HG02852 (cell line): ENCODE measurements around the gene SHROOM3.

ENCODE experiments used
- ATAC-seq: cut with Tn5 transposase; IDR thresholded peaks from one replicate; pipeline ENCODE4 v1.9.1; 2021; ENCODE audit warnings: mild to moderate bottlenecking, moderate library complexity; ENCODE audit not compliant: unreplicated experiment

The SHROOM3 gene

GRCh38 chr4:76535603-76536372 lies 100.8 kb downstream of the SHROOM3 start:
- no peak for ATAC-seq

GRCh38 chr4:76536373-76536689 lies 101.3 kb downstream of the SHROOM3 start:
- ATAC-seq, result no peak

GRCh38 chr4:76538296-76538695 lies 103.3 kb downstream of the SHROOM3 start:
- no peak for ATAC-seq

- ATAC-seq, result no peak
Measured at GRCh38 chr4:76539979-76540378, 105.0 kb downstream of the SHROOM3 start.

- ATAC-seq, result no peak
Measured at GRCh38 chr4:76540486-76540885, 105.5 kb downstream of the SHROOM3 start.

- no peak for ATAC-seq
Measured at GRCh38 chr4:76543378-76543777, 108.3 kb downstream of the SHROOM3 start.

- ATAC-seq, result no peak
Measured at GRCh38 chr4:76544725-76545124, 109.7 kb downstream of the SHROOM3 start.

- ATAC-seq, result peak; percentile 56
Measured at GRCh38 chr4:76545226-76545884, 110.3 kb downstream of the SHROOM3 start.

- ATAC-seq, result no peak
Measured at GRCh38 chr4:76546327-76546726, 111.3 kb downstream of the SHROOM3 start.

- no peak for ATAC-seq
Measured at GRCh38 chr4:76546759-76547742, 112.0 kb downstream of the SHROOM3 start.

- no peak for ATAC-seq
Measured at GRCh38 chr4:76548704-76549103, 113.7 kb downstream of the SHROOM3 start.

GRCh38 chr4:76549765-76550164 lies 114.7 kb downstream of the SHROOM3 start:
- no peak for ATAC-seq

GRCh38 chr4:76550966-76551780 lies 116.1 kb downstream of the SHROOM3 start:
- ATAC-seq, result no peak

- no peak for ATAC-seq
Measured at GRCh38 chr4:76554630-76555029, 119.6 kb downstream of the SHROOM3 start.

- ATAC-seq, result no peak
Measured at GRCh38 chr4:76556452-76556851, 121.4 kb downstream of the SHROOM3 start.

GRCh38 chr4:76558396-76559235 lies 123.6 kb downstream of the SHROOM3 start:
- no peak for ATAC-seq

GRCh38 chr4:76559236-76560071 lies 124.4 kb downstream of the SHROOM3 start:
- ATAC-seq, result no peak

- no peak for ATAC-seq
Measured at GRCh38 chr4:76562161-76562560, 127.1 kb downstream of the SHROOM3 start.
